RWPE2 (cell line): ENCODE data around the gene PITPNM3.

Source experiments
- ATAC-seq: fragments of 200-7000 bp; cut with Tn5 transposase; 3 replicates; pipeline ENCODE4 v1.9.1; 2021; ENCODE audit warnings: low read depth
- DNase-seq: peaks from one replicate; pipeline ENCODE4 v3.0.0-alpha.2; 2020; ENCODE audit warnings: low spot score
- H3K27ac ChIP-seq: fragments of 450-650 bp; 2 replicates; pipeline ENCODE4 v1.5.1; 2017; ENCODE audit warnings: mild to moderate bottlenecking; ENCODE audit not compliant: poor library complexity, severe bottlenecking
- H3K27me3 ChIP-seq: fragments of 250-450 bp; sonication (Bioruptor Pico); 2 replicates; pipeline ENCODE4 v1.5.1; 2021; ENCODE audit warnings: mild to moderate bottlenecking, moderate library complexity; ENCODE audit not compliant: insufficient read depth, poor library complexity, severe bottlenecking
- H3K36me3 ChIP-seq: fragments of 250-450 bp; sonication (Bioruptor Pico); 2 replicates; pipeline ENCODE4 v1.5.1; 2020; ENCODE audit warnings: low read depth, mild to moderate bottlenecking, moderate library complexity
- H3K4me1 ChIP-seq: fragments of 250-450 bp; sonication (Bioruptor Pico); 2 replicates; pipeline ENCODE4 v1.5.1; 2021; ENCODE audit warnings: mild to moderate bottlenecking, moderate library complexity; ENCODE audit not compliant: insufficient read depth, poor library complexity, severe bottlenecking
- H3K4me3 ChIP-seq: fragments of 250-450 bp; sonication (Bioruptor Pico); 2 replicates; pipeline ENCODE4 v1.5.1; 2021; ENCODE audit warnings: mild to moderate bottlenecking, moderate library complexity; ENCODE audit not compliant: severe bottlenecking
- H3K9me3 ChIP-seq: fragments of 250-450 bp; sonication (Bioruptor Pico); 2 replicates; pipeline ENCODE4 v1.5.1; 2021; ENCODE audit warnings: mild to moderate bottlenecking, moderate library complexity; ENCODE audit not compliant: severe bottlenecking
- TF ChIP-seq, protein P1 (sequence below): fragments of 450-650 bp; IDR thresholded peaks from one replicate; pipeline ENCODE4 v1.5.1; 2017; ENCODE audit warnings: mild to moderate bottlenecking, moderate library complexity; ENCODE audit not compliant: poor library complexity, severe bottlenecking

Gene PITPNM3

DNA sequence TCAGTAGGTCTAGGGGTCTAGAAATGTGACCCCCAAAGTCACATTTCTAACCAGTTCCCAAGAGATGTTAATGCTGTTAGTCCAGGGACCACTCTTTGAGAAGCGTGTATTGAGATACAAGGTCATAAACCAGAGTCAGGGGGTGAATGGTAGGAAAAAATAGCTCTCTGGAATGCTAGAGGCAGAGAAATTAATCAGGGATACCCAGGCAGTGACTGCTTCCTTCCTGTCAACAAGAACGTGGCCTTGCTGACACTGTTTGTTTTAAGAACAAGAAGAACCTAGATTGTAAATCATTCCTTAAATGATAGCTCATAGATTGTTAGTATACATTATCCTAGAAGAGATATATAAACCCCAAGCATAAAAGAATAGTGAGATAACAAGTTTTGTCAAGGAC is 43.8 kb downstream of the PITPNM3 start:
- no peaks in the 10 kb centered on the region for H3K27me3 ChIP-seq
- no peaks in the 10 kb centered on the region for H3K9me3 ChIP-seq
- DNase-seq (no peak), ATAC-seq (no peak)
- TF ChIP-seq, protein P1, sequence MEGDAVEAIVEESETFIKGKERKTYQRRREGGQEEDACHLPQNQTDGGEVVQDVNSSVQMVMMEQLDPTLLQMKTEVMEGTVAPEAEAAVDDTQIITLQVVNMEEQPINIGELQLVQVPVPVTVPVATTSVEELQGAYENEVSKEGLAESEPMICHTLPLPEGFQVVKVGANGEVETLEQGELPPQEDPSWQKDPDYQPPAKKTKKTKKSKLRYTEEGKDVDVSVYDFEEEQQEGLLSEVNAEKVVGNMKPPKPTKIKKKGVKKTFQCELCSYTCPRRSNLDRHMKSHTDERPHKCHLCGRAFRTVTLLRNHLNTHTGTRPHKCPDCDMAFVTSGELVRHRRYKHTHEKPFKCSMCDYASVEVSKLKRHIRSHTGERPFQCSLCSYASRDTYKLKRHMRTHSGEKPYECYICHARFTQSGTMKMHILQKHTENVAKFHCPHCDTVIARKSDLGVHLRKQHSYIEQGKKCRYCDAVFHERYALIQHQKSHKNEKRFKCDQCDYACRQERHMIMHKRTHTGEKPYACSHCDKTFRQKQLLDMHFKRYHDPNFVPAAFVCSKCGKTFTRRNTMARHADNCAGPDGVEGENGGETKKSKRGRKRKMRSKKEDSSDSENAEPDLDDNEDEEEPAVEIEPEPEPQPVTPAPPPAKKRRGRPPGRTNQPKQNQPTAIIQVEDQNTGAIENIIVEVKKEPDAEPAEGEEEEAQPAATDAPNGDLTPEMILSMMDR: no peak
- peaks cover 7% of the 10 kb centered on the region for H3K4me1 ChIP-seq
- H3K36me3 ChIP-seq: no peaks in the 10 kb centered on the region
- no peak overlapping the region for H3K27ac ChIP-seq
- no peak overlapping the region for H3K4me3 ChIP-seq

DNA sequence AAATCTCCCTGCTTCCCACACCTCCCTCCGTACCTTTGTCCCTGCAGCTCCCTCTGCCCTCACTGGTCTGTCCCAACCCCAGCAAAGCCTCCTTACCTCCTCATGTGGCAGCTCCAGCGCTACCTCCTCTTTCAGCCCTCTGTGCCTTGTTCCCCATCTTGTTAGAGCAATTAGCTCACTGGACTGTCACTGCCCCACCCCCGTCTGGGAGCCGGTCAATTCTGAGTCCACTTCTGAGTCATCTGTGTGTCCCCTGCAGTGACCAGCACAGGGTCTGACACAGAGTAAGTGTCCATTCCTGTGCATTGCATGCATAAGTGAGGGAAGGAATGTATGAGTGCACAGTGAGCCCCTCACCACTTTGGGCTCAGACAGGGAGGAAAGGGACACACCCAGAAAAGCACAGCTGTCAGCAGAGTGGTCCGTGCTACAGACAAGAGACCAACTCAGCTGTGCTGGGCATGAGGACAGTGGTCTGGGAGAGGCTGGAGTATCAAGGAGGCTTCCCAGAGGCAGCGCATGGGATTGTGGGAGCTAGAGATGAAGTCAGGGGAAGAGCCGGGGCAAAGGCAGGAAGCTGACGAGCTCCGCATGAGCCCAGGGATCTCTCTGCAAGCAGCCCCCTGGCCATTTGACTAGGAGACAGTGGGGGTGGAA is 45.9 kb downstream of the PITPNM3 start:
- Histone ChIP-seq H3K27ac (no peak overlapping the region), H3K4me1 (peaks cover 21% of the 10 kb centered on the region), H3K4me3 (no peak overlapping the region), H3K36me3 (no peaks in the 10 kb centered on the region), H3K27me3 (no peaks in the 10 kb centered on the region), H3K9me3 (no peaks in the 10 kb centered on the region)
- TF ChIP-seq, protein P1: no peak
- ATAC-seq (no peak), DNase-seq (no peak)

DNA sequence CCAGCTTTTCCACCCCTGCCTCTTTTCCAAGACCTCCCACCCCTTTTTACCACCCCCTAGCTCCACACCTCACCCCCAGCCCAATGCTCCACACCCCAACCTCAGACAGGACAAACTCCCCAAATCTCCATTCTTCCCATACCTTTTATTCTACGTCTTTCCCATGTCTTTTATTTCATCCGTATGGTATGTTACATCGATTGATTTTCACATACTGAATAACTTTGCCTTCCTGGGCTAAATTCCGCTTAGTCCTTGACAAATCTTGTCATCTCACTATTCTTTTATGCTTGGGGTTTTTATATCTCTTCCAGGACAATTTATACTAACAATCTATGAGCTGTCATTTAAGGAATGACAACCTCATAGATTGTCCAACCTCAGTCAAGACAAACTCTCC is 46.4 kb downstream of the PITPNM3 start:
- no peak overlapping the region for H3K4me3 ChIP-seq
- ATAC-seq (no peak), DNase-seq (no peak)
- no peak overlapping the region for H3K27ac ChIP-seq
- peaks cover 21% of the 10 kb centered on the region for H3K4me1 ChIP-seq
- H3K9me3 ChIP-seq: no peaks in the 10 kb centered on the region
- no peaks in the 10 kb centered on the region for H3K27me3 ChIP-seq
- no peaks in the 10 kb centered on the region for H3K36me3 ChIP-seq
- TF ChIP-seq, protein P1: no peak

DNA sequence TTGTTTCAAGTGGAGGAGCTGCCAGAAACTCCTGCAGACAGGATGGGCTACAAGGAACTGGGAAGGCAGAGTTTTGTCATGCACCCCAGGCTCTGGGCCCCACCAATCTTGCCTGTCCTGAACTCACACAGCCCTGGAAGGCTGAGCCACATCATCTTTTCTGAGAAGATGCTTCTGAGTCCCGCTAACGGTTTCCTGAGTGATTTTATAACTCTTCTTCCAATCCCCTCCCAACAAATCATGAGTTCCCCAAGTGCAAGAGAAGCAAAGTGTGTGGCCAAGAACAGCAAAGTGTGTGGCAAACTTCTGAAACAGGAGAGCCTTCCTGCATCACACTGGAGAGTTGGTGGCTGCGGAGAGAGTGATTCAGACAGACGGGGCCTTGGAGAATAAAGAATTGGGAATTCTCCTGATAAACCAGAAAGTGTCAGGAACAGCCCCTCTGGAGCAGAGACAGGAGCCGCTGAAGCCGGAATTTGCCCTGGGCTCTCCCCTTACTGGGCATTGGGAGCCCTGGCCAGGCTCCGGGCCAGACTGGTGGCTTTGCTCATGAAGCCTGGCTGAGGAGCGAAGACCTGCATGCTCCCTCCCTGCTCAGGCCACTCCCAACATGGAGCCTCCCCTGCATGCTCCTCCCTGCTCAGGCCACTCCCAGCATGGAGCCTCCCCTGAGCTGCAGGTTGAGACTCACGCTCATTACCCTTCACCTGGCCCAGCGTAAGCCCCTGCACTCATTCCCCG is 47.2 kb downstream of the PITPNM3 start:
- no peak for DNase-seq
- Histone ChIP-seq H3K4me3 (no peak overlapping the region), H3K4me1 (peaks cover 21% of the 10 kb centered on the region), H3K27ac (no peak overlapping the region), H3K9me3 (no peaks in the 10 kb centered on the region), H3K27me3 (no peaks in the 10 kb centered on the region), H3K36me3 (no peaks in the 10 kb centered on the region)
- TF ChIP-seq, protein P1: no peak
- ATAC-seq: no peak

DNA sequence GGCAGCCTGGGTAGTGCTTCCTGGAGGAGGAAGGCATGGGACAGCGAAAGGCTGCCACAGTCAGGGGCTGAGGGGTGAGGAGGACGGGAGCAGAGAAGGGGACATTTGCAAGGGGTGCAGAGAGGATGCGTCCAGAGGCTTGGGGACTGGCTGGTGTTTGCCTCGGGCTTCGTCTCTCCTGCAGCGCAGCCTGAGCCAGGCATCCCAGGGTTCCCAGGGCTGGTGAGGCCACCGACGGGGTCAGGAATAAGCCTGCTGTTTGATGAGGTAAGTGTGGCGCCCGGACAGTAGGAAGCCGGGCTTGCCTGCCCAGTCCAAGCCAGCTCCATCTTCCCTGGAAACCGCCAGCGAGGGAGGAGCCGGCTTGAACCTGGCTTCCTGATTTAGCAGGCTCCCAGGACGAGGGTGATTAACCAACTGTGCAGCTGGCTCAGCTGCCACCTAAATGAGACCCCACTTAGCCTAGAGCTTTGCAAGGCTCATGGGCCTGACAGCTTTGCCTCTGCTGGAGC is 47.8 kb downstream of the PITPNM3 start:
- no peak overlapping the region for H3K4me3 ChIP-seq
- H3K27me3 ChIP-seq: no peaks in the 10 kb centered on the region
- H3K9me3 ChIP-seq: no peaks in the 10 kb centered on the region
- peak overlapping the region; percentile 89 for H3K27ac ChIP-seq
- H3K4me1 ChIP-seq: peaks cover 21% of the 10 kb centered on the region
- TF ChIP-seq, protein P1: no peak
- no peaks in the 10 kb centered on the region for H3K36me3 ChIP-seq
- DNase-seq (no peak), ATAC-seq (no peak)
